DOHH2 (cell line): ENCODE measurements around the gene PDLIM7.

Experiments used
- H3F3A ChIP-seq: fragments of 200-600 bp; sonication (generic), shearing (Covaris generic); 2 replicates; pipeline ENCODE4 v1.6.0; 2016; ENCODE audit warnings: antibody characterized with exemption, mild to moderate bottlenecking; ENCODE audit not compliant: control insufficient read depth, insufficient read depth
- H3K27ac ChIP-seq: fragments of 200-600 bp; sonication (generic); 2 replicates; pipeline ENCODE4 v1.5.1; 2014; ENCODE audit warnings: low read depth, mild to moderate bottlenecking, low read length, moderate library complexity
- H3K27me3 ChIP-seq: fragments of 200-600 bp; sonication (generic); 2 replicates; pipeline ENCODE4 v1.6.1; 2014; ENCODE audit warnings: mild to moderate bottlenecking, low read length, mixed read lengths; ENCODE audit not compliant: control insufficient read depth
- H3K36me3 ChIP-seq: fragments of 200-600 bp; sonication (generic); 2 replicates; pipeline ENCODE4 v1.6.1; 2014; ENCODE audit warnings: mild to moderate bottlenecking, low read length, moderate library complexity, mixed read lengths; ENCODE audit not compliant: control insufficient read depth
- H3K4me1 ChIP-seq: fragments of 200-600 bp; sonication (generic); 2 replicates; pipeline ENCODE4 v1.6.1; 2014; ENCODE audit warnings: mild to moderate bottlenecking, low read length, mixed read lengths; ENCODE audit not compliant: control insufficient read depth
- H3K4me2 ChIP-seq: fragments of 200-600 bp; sonication (generic); 2 replicates; pipeline ENCODE4 v1.6.0; 2014; ENCODE audit warnings: mild to moderate bottlenecking, low read length, moderate library complexity
- H3K4me3 ChIP-seq: fragments of 200-600 bp; sonication (generic); 2 replicates; pipeline ENCODE4 v1.5.1; 2014; ENCODE audit warnings: mild to moderate bottlenecking, low read length, mixed read lengths
- H3K79me2 ChIP-seq: fragments of 200-600 bp; sonication (generic); 2 replicates; pipeline ENCODE4 v1.6.1; 2014; ENCODE audit warnings: mild to moderate bottlenecking, low read length, mixed read lengths; ENCODE audit not compliant: control insufficient read depth
- H3K9me2 ChIP-seq: fragments of 200-600 bp; sonication (generic); replicated peaks from 2 replicates; pipeline ENCODE4 v1.6.1; 2014; ENCODE audit warnings: mild to moderate bottlenecking, low read length, mixed read lengths; ENCODE audit not compliant: control insufficient read depth
- H3K9me3 ChIP-seq: fragments of 200-600 bp; sonication (generic); 2 replicates; pipeline ENCODE4 v1.6.1; 2014; ENCODE audit warnings: antibody characterized with exemption, low read length, mixed read lengths; ENCODE audit not compliant: control insufficient read depth, insufficient read depth
- H4K20me1 ChIP-seq: fragments of 200-600 bp; sonication (generic); 2 replicates; pipeline ENCODE4 v1.6.0; 2014; ENCODE audit warnings: low read depth, mild to moderate bottlenecking, antibody characterized with exemption, low read length, moderate library complexity; ENCODE audit not compliant: control insufficient read depth, insufficient read depth
- EZH2phosphoT487 ChIP-seq: fragments of 200-600 bp; sonication (generic); IDR thresholded peaks from 2 replicates; pipeline ENCODE4 v1.6.1; 2017; ENCODE audit warnings: borderline replicate concordance, mild to moderate bottlenecking, antibody characterized with exemption, low read length, moderate library complexity, mixed read lengths
- TF ChIP-seq, protein P1 (sequence below): fragments of 200-600 bp; sonication (generic); IDR thresholded peaks from one replicate; pipeline ENCODE4 v1.5.1; 2014; ENCODE audit warnings: antibody characterized with exemption, mild to moderate bottlenecking, low read depth, low read length; ENCODE audit not compliant: poor library complexity, severe bottlenecking

Gene PDLIM7

DNA sequence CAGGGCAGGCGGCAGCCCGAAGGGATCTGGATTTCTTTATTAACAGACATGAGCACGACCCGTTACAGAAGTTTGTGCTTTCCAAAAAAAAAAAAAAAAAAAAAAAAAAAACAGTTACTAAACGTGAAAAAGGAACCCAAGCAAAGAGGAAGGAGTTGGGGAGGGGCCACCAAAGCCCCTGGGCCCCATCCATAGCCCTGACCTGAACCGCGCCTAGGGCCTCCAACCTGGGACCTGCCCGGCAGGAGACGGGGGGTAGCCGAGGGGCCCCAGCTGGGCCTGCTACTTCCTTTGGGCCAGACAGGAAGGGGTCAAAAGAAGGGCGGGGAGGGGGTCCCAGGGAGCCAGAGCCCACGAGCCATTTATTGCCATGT is 40.8 kb downstream of the PDLIM7 start:
- H3F3A ChIP-seq: peaks cover 17% of the 10 kb centered on the region
- H3K9me2 ChIP-seq: no peaks in the 10 kb centered on the region
- no peaks in the 10 kb centered on the region for H3K27me3 ChIP-seq
- TF ChIP-seq EZH2phosphoT487: no peak
- TF ChIP-seq, protein P1, sequence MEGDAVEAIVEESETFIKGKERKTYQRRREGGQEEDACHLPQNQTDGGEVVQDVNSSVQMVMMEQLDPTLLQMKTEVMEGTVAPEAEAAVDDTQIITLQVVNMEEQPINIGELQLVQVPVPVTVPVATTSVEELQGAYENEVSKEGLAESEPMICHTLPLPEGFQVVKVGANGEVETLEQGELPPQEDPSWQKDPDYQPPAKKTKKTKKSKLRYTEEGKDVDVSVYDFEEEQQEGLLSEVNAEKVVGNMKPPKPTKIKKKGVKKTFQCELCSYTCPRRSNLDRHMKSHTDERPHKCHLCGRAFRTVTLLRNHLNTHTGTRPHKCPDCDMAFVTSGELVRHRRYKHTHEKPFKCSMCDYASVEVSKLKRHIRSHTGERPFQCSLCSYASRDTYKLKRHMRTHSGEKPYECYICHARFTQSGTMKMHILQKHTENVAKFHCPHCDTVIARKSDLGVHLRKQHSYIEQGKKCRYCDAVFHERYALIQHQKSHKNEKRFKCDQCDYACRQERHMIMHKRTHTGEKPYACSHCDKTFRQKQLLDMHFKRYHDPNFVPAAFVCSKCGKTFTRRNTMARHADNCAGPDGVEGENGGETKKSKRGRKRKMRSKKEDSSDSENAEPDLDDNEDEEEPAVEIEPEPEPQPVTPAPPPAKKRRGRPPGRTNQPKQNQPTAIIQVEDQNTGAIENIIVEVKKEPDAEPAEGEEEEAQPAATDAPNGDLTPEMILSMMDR: no peak
- H3K9me3 ChIP-seq: no peaks in the 10 kb centered on the region
- H3K27ac ChIP-seq: 0 out of 2 replicates have a peak overlapping the region, but pooled peaks have one; percentile 8
- H3K4me2 ChIP-seq: peak overlapping the region; percentile 100
- peak overlapping the region; percentile 83; the same call in 1 of the 2 replicates for H3K4me3 ChIP-seq
- peaks cover 29% of the 10 kb centered on the region for H3K4me1 ChIP-seq
- H3K36me3 ChIP-seq: peaks cover 35% of the 10 kb centered on the region
- H4K20me1 ChIP-seq: peaks cover 10% of the 10 kb centered on the region; the same call in 1 of the 2 replicates
- peaks cover 13% of the 10 kb centered on the region for H3K79me2 ChIP-seq

GRCh38 chr5:177455661-177456590 is 41.5 kb downstream of the PDLIM7 start:
- no peaks in the 10 kb centered on the region for H3K27me3 ChIP-seq
- no peaks in the 10 kb centered on the region for H3K9me2 ChIP-seq
- peaks cover 10% of the 10 kb centered on the region; the same call in 1 of the 2 replicates for H4K20me1 ChIP-seq
- H3K27ac ChIP-seq: peak overlapping the region; percentile 83
- H3K4me3 ChIP-seq: peak overlapping the region; percentile 83
- peak overlapping the region; percentile 100 for H3K4me2 ChIP-seq
- peaks cover 29% of the 10 kb centered on the region for H3K4me1 ChIP-seq
- peaks cover 17% of the 10 kb centered on the region for H3F3A ChIP-seq
- peaks cover 13% of the 10 kb centered on the region for H3K79me2 ChIP-seq
- TF ChIP-seq EZH2phosphoT487: no peak
- TF ChIP-seq, protein P1: peak; percentile 84
- H3K9me3 ChIP-seq: no peaks in the 10 kb centered on the region
- peaks cover 36% of the 10 kb centered on the region for H3K36me3 ChIP-seq

DNA sequence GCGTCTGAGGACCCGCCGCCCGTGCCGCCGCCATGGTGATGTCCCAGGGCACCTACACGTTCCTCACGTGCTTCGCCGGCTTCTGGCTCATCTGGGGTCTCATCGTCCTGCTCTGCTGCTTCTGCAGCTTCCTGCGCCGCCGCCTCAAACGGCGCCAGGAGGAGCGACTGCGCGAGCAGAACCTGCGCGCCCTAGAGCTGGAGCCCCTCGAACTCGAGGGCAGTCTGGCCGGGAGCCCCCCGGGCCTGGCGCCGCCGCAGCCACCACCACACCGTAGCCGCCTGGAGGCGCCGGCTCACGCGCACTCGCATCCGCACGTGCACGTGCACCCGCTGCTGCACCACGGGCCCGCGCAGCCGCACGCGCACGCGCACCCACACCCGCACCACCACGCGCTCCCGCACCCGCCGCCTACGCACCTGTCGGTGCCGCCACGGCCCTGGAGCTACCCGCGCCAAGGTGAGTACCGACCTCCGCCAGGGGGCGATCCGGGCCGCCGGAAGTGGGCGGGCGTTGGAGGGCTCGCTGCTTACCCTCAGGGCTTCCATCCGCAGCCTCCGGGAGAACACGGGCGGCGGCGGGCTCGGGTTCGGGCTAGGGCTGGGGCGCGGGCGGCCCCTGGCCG is 42.3 kb downstream of the PDLIM7 start:
- peaks cover 29% of the 10 kb centered on the region for H3K4me1 ChIP-seq
- no peaks in the 10 kb centered on the region for H3K27me3 ChIP-seq
- peaks cover 10% of the 10 kb centered on the region; the same call in 1 of the 2 replicates for H4K20me1 ChIP-seq
- no peaks in the 10 kb centered on the region for H3K9me3 ChIP-seq
- H3F3A ChIP-seq: peaks cover 17% of the 10 kb centered on the region
- peak overlapping the region; percentile 83 for H3K27ac ChIP-seq
- peaks cover 39% of the 10 kb centered on the region for H3K36me3 ChIP-seq
- H3K9me2 ChIP-seq: no peaks in the 10 kb centered on the region
- H3K4me3 ChIP-seq: peak overlapping the region; percentile 83
- TF ChIP-seq, protein P1: peak; percentile 78
- no peak for TF ChIP-seq EZH2phosphoT487
- peak overlapping the region; percentile 100 for H3K4me2 ChIP-seq
- peaks cover 13% of the 10 kb centered on the region for H3K79me2 ChIP-seq
